Measurements from ENCODE around the gene TUT1.
"Not testable (repeated sequence)": the region's sequence is repeated elsewhere in the genome, so short reads cannot be mapped to it uniquely, and the experiment has no call there.

TUT1 gene

DNA sequence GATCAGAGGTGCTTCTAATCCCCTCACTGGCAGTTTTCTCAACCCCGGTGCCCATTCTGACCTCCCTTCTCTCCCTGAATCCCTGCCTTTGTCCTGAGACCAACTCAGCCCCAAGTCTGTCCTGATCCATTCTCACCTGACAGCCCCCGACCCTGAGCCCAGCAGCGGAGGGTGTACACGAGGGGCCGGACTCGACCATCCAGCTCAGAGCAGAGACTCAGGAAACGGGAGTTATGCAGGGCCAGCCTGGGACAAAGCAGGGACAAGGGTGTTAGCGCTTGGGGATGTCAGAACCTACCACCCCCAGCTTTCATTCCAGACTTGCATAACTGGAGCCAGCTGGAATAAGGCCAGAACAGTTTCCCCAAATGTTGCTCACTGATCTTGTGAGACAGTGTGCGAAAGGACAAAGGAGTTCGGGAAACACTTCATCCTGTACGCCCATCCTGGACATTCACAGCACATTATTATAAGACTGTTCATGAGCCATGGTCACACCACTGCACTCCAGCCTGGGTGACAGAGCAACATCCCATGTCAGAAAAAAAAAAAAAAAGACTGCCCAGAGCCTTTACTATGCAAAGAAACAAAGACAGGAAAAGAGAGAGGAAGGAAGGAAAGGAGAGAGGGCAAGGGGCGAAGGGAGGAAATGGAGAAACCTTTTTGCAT, 14.1 kb downstream of the TUT1 start:
- no peak for DNase-seq

DNA sequence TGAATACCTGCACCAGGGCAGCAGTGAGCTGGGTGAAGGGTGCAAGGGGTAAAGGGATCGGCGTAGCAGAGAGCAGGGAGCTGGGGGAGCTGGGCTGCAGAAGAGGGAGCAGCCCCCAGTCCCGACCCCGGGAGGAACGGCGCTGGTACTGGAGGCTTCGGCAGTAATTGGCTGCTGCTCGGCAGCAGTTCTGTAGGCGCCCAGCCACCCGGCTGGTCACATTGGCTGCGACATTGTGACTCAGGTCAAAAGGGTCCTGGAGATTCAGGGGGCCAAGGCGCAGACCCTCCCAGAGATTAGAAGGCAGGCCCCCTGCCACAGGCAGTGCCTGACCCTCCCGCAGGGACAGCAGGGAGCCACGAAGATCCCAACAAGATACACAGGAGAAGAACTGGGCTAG, 15.5 kb downstream of the TUT1 start:
- DNase-seq: no peak

DNA sequence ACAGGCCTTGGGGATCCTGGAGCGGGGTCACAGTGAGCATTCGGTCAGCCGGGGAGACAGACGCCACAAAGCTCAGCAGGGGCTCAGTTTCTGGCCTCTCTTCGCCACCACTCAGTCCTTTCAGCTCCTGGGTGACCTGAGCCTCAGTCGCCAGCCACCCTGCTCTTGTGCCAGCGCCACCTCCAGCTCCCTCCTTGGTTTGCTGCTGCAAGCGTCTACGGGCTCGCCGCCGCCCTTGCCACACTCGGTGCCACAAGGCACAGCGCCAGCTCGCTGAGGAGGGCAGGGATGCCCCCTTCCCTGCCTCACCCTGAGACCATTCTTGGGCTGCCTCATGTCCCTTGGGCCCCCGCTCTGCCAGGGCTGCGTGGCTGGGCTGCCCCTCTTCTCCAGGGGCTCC, 16.2 kb downstream of the TUT1 start:
- no peak for DNase-seq

- no peak for DNase-seq
Measured at GRCh38 chr11:62574363-62575071, 16.8 kb downstream of the TUT1 start.

GRCh38 chr11:62573592-62574362, 17.5 kb downstream of the TUT1 start, which contains the start of gene EEF1G:
EEF1G (minus strand) TSS chr11:62573891; CDS start chr11:62573842, 49 bp downstream.
- peak; percentile 99 to 100 for DNase-seq

DNA sequence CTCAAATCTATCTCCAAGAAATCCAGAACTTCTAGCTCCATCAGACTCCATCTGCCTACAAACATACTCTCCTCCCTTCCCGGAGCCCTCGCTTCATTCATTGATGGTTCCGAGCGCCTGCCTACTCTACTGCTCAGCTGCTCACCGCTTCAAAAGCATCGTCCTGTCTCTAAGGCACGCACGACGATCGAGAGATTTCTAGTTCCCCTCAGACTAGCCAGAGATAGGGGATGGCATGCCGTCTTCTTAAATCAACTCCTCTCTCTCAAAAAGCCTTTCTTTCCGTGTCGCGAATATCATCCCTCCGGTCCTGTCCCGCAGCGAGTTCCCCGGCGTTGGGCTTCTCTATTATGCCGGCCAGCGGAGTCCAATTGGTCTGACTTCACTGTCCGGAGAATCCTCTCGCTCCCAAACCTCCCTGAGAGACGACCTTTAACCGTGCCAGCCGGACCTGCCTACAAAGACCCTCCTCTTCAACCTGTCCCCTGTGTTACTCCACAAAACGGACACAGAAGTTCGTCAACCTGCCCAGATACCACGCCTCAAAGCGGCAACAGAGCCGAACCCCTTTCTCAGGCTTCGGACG, 18.2 kb downstream of the TUT1 start:
- DNase-seq: peak in 1 of 2 donors; percentile 43

DNA sequence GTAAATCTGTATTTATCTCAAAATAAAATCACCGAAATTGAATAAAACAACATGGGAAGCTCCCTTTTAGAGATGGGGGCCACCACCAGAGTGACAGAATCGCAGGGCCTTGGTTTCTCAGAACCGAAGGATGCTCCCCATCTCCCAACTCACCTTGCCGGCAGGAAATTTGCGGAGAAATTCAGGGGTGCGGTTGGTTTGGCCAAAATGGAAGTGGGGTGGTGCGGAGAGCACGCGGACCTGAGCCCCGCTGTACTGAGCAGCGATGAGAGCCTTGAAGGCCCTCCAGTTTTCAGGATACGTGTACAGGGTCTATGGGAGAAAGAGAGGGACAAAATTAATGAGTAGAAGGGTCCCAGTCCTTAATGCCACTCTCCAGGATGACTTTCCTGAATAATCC, 18.9 kb downstream of the TUT1 start:
- no peak for DNase-seq

DNA sequence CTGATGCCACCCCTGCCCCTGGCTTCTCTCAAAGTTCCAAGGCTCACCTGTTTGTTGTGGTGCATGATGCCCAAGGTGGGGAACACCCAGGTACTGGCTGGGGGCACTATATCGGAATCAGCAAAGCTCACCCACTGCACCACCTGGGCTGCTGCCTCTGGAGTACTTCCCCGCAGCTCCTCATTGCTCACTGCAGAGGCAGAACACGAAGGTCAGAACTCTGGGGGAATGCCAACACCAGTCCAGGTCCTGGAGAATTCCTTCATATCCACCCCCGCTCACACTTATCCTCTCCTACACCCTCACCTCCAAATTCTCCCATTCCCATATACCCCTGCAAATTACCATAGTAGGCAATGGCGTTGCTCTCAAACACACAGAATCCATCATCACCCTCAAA, 19.8 kb downstream of the TUT1 start:
- DNase-seq: not testable (repeated sequence)

GRCh38 chr11:62570903-62571302, 20.4 kb downstream of the TUT1 start:
- DNase-seq: not testable (repeated sequence)

DNA sequence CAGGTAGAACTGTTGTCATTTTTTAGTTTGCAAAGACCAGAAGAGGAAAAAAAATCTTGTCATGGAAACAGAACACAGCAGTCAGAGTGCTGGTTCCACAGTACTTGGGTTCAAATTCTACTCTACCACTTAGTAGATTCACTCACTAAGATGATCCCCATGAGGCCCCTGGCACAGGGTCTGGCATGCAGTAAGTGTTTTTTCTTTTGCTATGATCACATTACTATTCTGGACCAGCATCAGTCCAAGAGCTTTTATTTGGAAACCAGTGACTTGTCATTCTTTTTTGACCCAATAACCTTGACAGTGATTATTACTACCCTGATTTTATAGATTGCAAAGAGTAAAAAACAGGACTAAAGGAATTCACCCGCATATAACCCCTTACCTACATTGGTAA, 21.7 kb downstream of the TUT1 start:
- DNase-seq: no peak

GRCh38 chr11:62567018-62567633, 24.2 kb downstream of the TUT1 start:
- DNase-seq: no peak

DNA sequence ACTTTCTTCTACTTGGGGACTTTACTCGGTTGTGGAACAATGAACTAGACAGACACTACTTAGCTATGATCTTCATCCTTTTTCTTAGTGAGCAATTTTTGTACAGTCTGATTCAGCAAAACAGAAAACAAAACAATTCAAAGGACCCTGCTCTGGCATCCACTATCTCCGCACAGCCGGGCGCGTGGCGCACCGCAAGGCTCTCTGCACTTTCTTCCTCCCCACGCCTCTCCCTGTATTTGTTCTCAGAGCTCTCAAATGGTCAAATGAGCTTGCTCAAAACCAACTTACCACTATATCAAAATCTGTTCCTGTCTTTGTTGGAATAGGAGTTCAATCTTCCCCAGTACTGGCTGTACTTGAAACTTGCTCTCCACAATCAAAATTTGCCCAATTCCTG, 25.1 kb downstream of the TUT1 start:
- no peak for DNase-seq

DNA sequence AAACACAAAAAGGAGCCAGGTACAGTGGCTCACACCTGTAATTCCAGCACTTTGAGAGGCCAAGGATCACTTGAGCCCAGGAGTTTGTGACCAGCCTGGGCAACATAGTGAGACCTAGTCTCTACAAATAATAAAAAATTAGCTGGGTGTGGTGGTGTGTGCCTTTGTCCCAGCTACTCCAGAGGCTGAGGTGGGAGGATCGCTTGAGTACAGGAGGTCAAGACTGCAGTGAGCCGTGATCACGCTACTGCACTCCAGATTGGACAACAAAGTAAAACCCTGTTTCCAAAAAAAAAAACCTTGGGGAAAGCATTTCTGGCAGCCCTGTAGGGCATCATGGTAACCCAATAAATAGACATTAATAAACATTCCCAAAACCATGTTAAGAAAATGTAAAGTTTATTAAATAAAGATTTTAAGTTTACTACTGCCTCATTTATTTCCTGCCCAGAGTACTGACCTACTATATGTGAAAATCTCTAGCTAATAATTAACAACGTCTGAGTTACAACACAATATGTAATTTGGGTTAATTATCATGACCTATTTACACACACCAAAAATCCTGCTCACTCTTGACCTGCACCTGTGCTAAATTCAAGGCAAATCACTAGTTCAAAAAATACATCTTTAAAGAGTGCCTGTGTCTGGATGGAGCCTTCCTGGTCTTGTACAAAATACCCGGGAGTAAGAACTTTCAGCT, 26.1 kb downstream of the TUT1 start:
- no peak for DNase-seq

GRCh38 chr11:62561677-62562230, 29.6 kb downstream of the TUT1 start:
- not testable (repeated sequence) for DNase-seq

- DNase-seq: peak; percentile 84 to 88
Measured at GRCh38 chr11:62560566-62561103, 30.7 kb downstream of the TUT1 start.

DNA sequence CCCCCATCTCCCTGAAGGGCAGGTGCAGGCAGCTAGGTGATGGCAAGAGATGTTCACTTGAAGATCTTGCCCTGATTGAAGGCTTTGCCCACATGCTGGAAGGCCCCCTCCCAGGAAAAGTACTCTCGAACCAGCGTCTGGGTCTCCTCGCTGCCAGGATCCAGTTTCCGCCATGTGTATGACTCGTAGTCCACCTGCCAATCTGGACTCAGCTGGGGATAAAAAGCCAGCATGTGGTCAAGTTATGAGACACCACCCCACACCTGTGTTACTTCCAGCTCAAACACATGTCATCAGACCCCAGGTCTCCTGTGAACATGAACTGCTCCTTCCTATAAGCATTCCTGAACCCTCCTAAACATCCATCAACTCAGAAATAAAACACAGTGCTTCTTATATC, 31.7 kb downstream of the TUT1 start:
- DNase-seq: not testable (repeated sequence)

DNA sequence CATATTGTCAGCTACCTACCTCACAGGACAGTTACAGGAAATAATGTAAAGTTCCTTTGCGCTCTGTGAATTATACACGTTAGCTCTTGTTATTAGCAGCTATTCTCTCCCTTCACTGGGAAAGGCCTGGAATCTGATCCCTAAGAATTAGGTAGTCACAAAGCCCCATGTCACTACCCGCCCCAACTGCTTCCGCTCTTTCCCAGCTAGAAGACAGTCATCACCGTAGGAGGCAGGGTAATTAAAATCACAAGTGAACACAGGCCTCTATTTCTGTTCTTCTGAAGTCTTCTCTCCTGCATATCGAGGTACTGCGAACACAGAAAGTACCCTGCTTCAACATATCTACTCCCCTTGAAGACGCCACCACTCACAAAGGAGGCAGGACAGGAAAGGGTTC, 32.1 kb downstream of the TUT1 start:
- DNase-seq: peak in 1 of 2 donors; percentile 40

DNA sequence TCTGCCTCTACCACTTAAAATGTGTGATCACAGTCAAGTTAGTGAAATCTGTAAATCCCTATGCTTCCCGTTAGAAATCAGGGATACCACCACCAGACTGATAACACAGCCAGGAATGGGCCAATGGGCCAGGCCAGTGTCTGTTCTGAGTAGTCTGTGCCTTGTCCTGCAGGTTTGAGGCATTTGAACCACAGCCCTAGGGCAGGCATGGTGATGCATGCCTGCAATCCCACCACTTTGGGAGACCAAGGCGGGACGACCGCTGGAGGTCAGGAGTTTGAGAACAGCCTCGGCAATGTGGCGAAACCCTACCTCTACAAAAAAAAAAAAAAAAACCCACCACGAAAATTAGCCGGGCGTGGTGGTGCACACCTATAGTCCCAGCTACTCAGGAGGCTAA, 32.7 kb downstream of the TUT1 start:
- DNase-seq: no peak

DNA sequence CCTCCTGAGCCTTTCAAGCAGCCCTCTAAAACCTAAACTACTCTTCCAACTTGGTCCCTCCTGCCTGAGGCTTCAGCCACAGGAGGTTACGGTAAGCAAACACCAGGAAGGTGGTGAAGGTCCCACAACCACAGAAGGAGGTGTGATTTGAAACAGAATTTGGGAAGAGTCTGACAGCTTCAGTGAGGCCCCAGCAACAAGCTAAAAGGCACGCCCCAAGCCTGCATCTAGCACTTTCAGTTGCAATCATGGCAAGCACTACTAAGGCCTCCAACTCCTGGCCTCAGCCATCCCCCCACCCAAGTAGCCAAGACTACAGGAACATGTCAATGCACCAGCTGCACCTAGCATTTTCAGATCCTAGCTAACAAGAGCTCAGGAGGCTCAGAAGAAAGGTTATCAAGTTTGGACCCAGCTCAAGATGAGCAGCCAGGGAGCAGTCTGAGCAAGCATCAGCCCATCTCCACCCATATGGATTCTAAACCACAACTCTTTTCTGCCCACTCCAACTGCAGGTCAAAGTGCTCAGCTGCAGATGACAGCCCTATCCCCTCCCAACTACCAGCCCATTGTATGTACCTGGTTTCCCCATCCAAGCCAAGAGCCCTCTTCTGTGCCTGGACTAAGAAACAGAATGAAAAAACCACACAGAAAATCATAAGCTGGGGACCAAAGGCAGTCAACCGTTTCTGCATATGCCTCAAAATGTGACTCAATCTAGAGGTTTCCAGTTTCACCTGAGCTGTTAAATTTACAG, 34.3 kb downstream of the TUT1 start:
- peak in 1 of 2 donors; percentile 70 for DNase-seq

- DNase-seq: peak; percentile 81 to 89
Measured at GRCh38 chr11:62556108-62556874, 35.0 kb downstream of the TUT1 start.

All from CD4-positive, alpha-beta T cell treated with Interferon alpha-2 for 1 hour (primary cell).